Activated naive CD8-positive, alpha-beta T cell treated with anti-CD3 and anti-CD28 coated beads, Interleukin-2, amount 10 ng/mL, durations not matched to agents 7 days and 5 days (primary cell): ENCODE data around the gene CTDSP2. TPM values are rescaled to one million over a fixed set of nuclear protein-coding genes. Genes with fewer than 3 reads are reported as not detected.
A peak's percentile ranks its signal among the peaks of the same experiment; 100 is the strongest.

ENCODE experiments used
- ATAC-seq: fragments of 150-1000 bp; cut with Tn5 transposase; one replicate; pipeline ENCODE4 v1.10.0; 2021; ENCODE audit warnings: low read depth, moderate library complexity
- POLR2A ChIA-PET: fragments of 350-600 bp; sonication (Branson Sonifier 250); formaldehyde crosslinking; loops from one replicate; lab custom pipeline; 2021; ENCODE audit warnings: antibody characterized with exemption; lab: Charles Lee
- DNase-seq: peaks from one replicate; pipeline ENCODE4 v3.0.0; 2021
- H3K27ac Mint-ChIP-seq: one replicate; pipeline ENCODE4 v1.8.0; 2022; ENCODE audit warnings: mild to moderate bottlenecking, mixed read lengths
- H3K27me3 Mint-ChIP-seq: one replicate; pipeline ENCODE4 v1.8.0; 2022; ENCODE audit warnings: mild to moderate bottlenecking, moderate library complexity, mixed read lengths
- H3K36me3 Mint-ChIP-seq: one replicate; pipeline ENCODE4 v1.8.0; 2021; ENCODE audit warnings: mild to moderate bottlenecking, mixed read lengths
- H3K4me1 Mint-ChIP-seq: one replicate; pipeline ENCODE4 v1.8.0; 2021; ENCODE audit warnings: mixed read lengths
- H3K4me3 Mint-ChIP-seq: one replicate; pipeline ENCODE4 v1.8.0; 2022; ENCODE audit warnings: mild to moderate bottlenecking, moderate library complexity, mixed read lengths
- H3K9me3 Mint-ChIP-seq: one replicate; pipeline ENCODE4 v1.8.0; 2021; ENCODE audit warnings: mixed read lengths
- total RNA-seq, 2 experiments: library from RNA; stranded (reverse); gene quantifications; one replicate each; pipeline ENCODE4 v1.2.3, GENCODE V29; 2021

Gene CTDSP2
- total RNA-seq, 2 experiments from 2014 or later = 161 TPM

DNA sequence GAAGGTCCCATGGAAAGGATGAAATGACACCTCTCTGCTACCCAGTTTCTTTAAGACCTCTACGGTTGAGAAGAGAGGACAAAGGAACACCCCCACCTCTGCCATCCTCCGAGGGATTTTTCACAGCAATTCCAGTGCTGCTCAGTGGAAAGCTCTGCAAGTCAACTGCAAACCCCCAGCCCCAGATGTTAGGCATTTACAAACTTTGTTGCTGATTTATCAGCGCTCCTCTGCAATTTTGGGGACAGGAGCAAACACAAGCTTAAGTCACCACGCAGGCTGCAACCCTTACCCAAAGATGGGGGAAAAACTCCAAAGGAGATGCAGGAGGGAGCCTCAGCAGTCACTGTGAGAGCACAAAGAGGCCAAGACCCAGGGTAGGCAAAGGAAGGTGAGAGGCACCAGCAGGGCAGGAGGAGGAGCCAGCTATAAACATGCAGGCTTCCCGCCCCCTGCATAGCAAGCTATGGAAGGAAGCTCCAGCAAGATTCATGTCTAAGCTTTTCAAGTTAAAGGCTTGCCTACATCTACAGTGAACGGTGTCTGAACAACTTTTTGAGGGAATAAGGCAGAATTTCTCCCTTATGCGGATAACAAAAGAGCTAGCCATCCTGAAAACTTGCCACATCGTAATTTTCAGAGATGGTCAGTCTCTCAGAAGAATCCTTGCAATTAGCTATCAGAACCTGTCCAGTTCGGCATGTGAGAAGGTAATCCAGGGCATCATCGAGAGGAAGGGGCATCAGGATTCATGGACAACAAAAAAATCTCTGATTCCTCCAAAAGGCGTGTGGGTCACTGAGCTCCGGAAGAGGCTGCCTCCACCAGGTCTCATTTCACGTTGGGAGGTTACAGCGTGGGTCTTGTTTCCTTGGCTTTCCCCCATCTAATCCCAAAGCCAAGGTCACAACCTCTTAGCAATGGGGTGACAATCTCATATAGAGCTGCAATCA is 3.9 kb downstream of the CTDSP2 start:
- DNase-seq (no peak), ATAC-seq (peak; percentile 15)
- H3K36me3 Mint-ChIP-seq = peaks cover 5% of the 10 kb centered on the region
- no peaks in the 10 kb centered on the region for H3K9me3 Mint-ChIP-seq
- H3K27me3 Mint-ChIP-seq = no peaks in the 10 kb centered on the region
- H3K4me1 Mint-ChIP-seq = peaks cover 62% of the 10 kb centered on the region
- H3K27ac Mint-ChIP-seq = peak overlapping the region; percentile 27
- POLR2A ChIA-PET = interaction anchor here (0.6 to 0.8 kb wide), 3 partner anchors 10 to 60 kb away, joined by 3 to 5 read pairs (median 5); partner anchors contain the start of gene TSFM
- peak overlapping the region; percentile 89 for H3K4me3 Mint-ChIP-seq

DNA sequence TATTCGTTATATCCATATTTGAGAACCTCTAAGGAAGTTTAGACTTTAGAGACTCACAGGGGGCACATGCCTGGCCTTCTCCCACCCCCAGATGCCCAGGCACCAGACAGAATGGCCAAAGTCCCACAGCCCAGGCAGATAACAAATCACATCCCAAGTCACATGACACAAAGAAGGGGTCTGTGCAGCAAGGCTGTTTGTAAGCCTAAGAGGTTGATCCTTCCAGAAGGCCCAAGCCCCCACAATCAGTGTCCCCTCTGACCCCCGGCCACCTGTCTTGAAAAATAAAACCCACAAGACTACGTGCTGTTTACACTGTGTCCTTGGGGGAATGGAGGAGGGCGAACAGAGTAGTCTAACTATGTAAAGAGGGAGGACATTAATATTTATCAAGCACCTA is 5.1 kb downstream of the CTDSP2 start:
- H3K27me3 Mint-ChIP-seq = no peaks in the 10 kb centered on the region
- no peak overlapping the region for H3K27ac Mint-ChIP-seq
- peaks cover 67% of the 10 kb centered on the region for H3K4me1 Mint-ChIP-seq
- POLR2A ChIA-PET = no interaction called here
- ATAC-seq (no peak), DNase-seq (no peak)
- H3K36me3 Mint-ChIP-seq = peaks cover 5% of the 10 kb centered on the region
- no peaks in the 10 kb centered on the region for H3K9me3 Mint-ChIP-seq
- H3K4me3 Mint-ChIP-seq = no peak overlapping the region

DNA sequence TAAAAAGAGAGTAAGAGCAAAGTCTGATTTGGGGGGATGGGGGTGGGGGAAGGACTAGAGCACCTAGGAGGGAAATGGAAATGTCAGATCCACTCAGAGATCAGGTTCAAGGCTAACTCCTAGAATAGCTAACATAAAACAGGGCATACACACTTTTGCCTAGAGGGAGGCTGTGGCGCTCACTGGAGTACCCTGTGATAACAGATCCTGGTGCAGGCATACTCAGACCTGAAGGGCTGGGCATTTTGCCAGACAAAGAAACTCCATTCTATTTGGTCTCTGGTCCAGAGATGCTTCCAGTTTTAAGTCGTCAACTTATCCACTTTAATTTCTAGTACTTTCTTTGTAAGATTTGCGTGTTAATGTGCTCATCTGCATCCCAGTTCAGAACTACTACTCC is 5.8 kb downstream of the CTDSP2 start:
- H3K4me1 Mint-ChIP-seq = peaks cover 74% of the 10 kb centered on the region
- POLR2A ChIA-PET = no interaction called here

DNA sequence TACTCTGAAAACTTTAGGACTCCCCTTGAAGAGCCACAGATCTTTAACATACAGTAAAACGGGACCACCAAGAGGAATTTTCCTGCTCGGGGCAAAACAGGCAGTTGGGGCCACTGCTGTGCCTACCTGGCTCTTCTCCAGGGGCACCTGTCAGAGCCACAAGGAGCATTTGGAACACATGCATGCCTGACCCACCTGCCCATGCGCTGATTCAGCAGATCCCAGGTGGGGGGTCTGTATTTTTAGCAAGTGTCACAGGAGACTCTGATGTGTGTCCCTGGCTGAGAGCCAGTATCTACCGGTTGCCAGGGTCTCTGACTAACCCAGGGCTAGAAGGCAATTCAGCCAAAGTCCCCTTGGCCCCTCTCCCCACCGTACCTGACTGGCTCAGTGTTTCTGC is 6.5 kb downstream of the CTDSP2 start:
- POLR2A ChIA-PET = no interaction called here
- Mint-ChIP-seq H3K4me1 (peaks cover 78% of the 10 kb centered on the region), H3K27me3 (no peaks in the 10 kb centered on the region), H3K4me3 (no peak overlapping the region), H3K27ac (no peak overlapping the region), H3K9me3 (no peaks in the 10 kb centered on the region), H3K36me3 (peaks cover 5% of the 10 kb centered on the region)
- no peak for ATAC-seq
- no peak for DNase-seq

More for the DNA sequence above, 5.8 kb downstream of the CTDSP2 start:
- Mint-ChIP-seq H3K36me3 (peaks cover 5% of the 10 kb centered on the region), H3K27me3 (no peaks in the 10 kb centered on the region), H3K4me3 (no peak overlapping the region), H3K27ac (no peak overlapping the region), H3K9me3 (no peaks in the 10 kb centered on the region)
- DNase-seq = no peak
- ATAC-seq = no peak

DNA sequence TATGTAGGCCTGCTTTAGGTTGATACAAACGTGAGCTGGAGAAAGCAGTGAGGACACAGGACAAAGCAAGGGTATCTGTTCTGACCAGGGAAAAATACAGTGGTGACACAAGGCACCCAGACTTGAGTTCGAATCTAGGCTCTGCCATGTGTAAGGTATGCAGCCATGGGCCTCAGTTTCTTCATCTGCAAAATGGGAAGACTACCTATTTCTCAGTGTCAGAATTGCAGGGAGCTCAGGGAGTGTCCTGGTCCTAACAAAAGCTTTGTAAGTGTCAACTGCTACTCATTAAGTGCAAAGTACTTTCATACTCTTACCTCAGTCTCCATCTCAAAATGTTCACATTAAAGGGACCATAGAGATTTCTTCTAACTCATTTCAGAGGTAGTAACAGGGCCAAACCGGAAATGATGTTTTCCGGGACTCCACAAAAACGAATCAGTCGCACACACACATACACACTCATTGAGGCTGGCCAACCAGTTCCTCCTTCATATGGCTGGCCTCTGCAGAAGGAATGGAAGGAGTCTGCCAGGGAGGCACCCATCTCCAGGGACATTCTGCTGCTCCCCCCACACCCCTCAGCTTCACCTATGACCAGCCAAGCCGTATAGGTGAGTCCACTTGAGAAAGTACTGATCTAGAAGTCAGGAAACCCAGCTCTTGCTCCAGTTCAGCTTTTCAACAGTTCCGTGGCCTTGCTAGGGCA is 7.8 kb downstream of the CTDSP2 start:
- Mint-ChIP-seq H3K27ac (peak overlapping the region; percentile 93), H3K27me3 (no peaks in the 10 kb centered on the region), H3K36me3 (peaks cover 3% of the 10 kb centered on the region), H3K9me3 (no peaks in the 10 kb centered on the region), H3K4me1 (peaks cover 80% of the 10 kb centered on the region), H3K4me3 (peak overlapping the region; percentile 59)
- ATAC-seq (peak; percentile 50), DNase-seq (no peak)
- POLR2A ChIA-PET = interaction anchor here (0.6 to 4.0 kb wide), 2 partner anchors 7 to 64 kb away, joined by 6 to 41 read pairs; partner anchors contain the start of gene CTDSP2

DNA sequence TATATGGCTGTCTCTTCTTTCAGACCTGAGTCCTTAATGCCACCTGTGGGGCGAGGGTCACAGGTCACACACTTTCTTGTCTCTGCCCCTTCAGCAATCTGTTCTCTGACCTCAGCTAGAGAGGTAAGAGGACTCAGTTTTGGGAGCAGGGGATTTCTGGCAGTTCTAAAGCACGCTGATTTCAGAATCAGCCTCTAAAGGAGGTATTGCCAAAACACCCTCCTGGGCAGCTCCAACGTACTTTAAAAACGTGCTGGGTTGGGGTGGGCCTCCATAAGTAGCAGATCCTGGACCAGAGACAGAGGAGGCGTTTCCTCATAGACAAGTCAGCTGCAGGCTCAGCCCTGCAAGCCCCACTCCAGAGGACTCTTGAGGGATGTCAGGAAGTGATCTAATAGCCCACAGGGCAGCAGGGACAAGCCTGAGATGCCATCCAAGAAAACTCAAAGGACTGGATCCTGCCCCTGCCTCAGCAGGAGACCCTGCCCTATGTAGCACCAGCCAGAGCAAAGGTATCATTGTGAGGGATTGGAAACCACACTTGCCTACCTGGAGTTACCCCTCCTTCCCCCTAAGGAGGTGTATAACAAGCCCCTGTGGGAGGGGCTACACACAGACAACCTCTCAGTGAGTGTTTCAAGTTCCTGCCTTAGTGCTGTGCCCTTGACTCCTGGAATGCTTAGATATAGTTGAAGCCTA is 8.5 kb downstream of the CTDSP2 start:
- Mint-ChIP-seq H3K36me3 (peaks cover 3% of the 10 kb centered on the region), H3K4me1 (peaks cover 82% of the 10 kb centered on the region), H3K27me3 (no peaks in the 10 kb centered on the region), H3K4me3 (peak overlapping the region; percentile 59), H3K9me3 (no peaks in the 10 kb centered on the region), H3K27ac (peak overlapping the region; percentile 93)
- ATAC-seq (peak; percentile 32), DNase-seq (peak; percentile 45)
- POLR2A ChIA-PET = interaction anchor here (2.0 to 4.0 kb wide), 2 partner anchors 8 to 61 kb away, joined by 6 to 41 read pairs; partner anchors contain the start of gene CTDSP2

DNA sequence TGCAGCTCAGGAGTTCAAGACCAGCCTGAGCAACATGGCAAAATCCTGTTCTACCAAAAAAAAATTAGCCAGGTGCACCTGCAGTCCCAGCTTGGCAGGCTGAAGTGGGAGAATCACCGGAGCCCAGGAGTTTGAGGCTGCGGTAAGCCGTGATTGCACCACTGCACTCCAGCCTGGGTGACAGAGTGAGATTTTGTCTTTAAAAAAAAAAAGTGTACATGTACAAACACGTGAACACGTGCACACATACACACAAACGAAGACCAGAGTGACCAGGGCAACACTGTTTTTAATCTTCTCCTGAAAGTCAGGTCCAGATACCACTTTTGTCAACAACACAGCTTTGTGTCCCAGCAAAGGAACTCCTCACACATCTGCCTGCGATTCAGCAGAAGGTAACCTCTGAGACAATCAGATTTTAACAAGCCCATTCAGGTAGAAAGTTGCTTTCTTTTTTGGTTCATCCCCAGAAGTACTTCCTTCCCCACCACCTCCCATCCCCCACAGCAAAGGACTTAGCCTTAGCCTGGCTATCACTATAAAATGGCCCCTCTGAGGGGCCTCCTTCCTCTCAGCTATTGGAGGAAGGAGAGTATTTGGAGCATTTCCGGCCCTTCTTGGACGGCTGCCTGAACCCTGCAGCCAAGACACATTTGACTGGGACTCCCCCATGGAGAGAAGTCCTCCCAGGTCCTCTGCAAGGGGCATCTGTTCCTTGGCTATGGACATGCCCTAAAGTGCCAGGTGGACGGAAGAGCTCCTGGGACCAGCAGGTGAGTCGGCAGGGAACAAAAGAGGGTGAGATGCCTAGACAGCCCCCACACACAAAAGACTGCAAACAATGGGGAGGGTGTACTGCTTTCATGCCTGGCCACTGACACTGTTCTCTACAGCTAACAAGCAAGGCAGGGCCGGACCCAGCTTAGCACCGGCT is 9.8 kb downstream of the CTDSP2 start:
- no peaks in the 10 kb centered on the region for H3K27me3 Mint-ChIP-seq
- POLR2A ChIA-PET = interaction anchor here (1.0 to 4.0 kb wide), 6 partner anchors 9 to 104 kb away, joined by 3 to 41 read pairs (median 4); partner anchors contain the start of genes AVIL and CTDSP2
- peak overlapping the region; percentile 66 for H3K4me3 Mint-ChIP-seq
- H3K4me1 Mint-ChIP-seq = peaks cover 75% of the 10 kb centered on the region
- no peaks in the 10 kb centered on the region for H3K36me3 Mint-ChIP-seq
- no peaks in the 10 kb centered on the region for H3K9me3 Mint-ChIP-seq
- peak overlapping the region; percentile 93 for H3K27ac Mint-ChIP-seq
- peak; percentile 50 for DNase-seq
- ATAC-seq = peak; percentile 60

DNA sequence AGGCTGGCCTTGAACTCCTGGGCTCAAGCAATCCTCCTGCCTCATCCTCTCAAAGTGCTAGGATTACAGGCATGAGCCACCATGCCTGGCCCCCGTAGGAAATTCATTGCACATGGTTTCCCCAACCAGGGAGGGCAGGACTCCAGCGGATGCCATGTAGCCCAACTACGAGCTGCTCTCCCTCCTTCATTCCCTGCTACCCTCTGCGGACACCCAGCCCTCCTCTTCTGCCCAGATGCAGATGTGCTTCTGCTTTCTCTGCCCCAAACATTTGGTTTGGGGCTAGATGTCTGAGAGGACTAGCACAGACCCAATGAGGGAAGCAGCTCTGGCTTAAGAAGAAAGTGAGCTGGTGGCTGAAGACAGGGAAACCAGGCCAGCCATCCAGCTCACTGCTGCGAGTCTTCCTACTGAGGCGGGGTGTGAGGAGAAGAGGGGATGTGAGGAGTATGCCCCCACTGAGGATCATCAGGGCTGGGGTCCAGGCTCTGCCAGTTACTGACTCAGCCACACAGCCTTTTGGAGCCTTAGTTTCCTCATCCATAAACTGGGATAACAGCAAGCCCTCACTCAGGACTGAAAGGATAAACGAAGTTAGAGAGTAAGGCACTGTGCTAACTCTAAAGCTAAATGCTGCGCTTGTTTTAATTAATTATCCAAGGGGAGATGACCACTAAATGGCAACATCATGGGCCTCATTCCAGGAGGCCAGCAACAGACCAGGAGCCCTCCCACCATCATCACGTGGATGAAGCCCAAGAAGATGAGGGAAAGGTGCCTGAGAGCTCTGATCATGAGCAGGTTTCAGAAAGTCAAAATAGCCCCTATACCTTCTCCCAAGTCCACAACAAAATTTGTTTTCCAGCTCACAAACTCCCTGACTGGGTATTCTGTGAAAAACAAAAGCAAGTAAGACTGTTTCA is 10.9 kb downstream of the CTDSP2 start:
- POLR2A ChIA-PET = interaction anchor here (0.5 to 4.0 kb wide), 6 partner anchors 10 to 107 kb away, joined by 3 to 41 read pairs (median 4); partner anchors contain the start of genes AVIL and CTDSP2
- H3K36me3 Mint-ChIP-seq = no peaks in the 10 kb centered on the region

DNA sequence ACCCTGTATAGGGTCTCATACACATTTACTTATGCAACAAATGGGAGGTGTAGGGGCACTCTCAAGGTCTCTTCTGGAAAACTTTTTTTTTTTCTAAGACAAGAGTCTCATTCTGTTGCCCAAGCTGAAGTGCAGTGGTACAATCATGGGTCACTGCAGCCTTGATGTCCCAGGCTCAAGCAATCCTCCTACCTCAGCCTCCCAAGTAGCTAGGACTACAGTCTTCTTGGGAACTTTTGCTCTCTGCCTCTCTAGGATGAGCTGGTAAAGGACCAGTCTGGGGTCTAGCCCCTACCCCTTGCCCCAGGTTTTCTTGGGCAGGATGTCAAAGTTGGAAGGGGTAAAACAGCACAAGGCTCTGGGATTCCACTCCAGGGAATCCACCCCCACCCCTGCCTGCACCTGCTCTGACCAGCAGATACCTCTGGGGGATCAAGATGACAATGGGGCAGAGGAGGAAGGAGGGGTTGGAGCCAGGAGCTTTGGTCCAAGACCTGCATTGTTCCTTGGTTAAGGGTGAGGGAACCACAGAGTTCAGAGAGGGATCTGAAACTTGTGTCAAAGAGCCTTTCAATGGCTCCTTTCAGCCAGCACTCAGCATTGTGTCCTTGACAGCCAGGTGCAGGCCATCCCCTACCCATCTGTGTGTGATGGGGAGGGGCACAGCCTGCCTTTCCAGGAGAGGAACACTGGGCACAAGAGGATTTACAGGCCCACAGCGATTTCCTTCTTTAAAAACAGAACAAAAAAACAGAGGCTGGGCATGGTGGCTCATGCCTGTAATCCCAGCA is 12.2 kb downstream of the CTDSP2 start:
- Mint-ChIP-seq H3K27ac (peak overlapping the region; percentile 93), H3K9me3 (no peaks in the 10 kb centered on the region), H3K36me3 (peaks cover 1% of the 10 kb centered on the region), H3K4me3 (peak overlapping the region; percentile 22), H3K27me3 (no peaks in the 10 kb centered on the region), H3K4me1 (peaks cover 65% of the 10 kb centered on the region)
- DNase-seq (no peak), ATAC-seq (no peak)
- POLR2A ChIA-PET = interaction anchor here (0.8 to 1.5 kb wide), 2 partner anchors 51 to 107 kb away, joined by 3 to 4 read pairs; partner anchors contain the start of gene TSFM

More for the DNA sequence above, 10.9 kb downstream of the CTDSP2 start:
- H3K4me3 Mint-ChIP-seq = peak overlapping the region; percentile 66
- H3K27ac Mint-ChIP-seq = peak overlapping the region; percentile 93
- H3K9me3 Mint-ChIP-seq = no peaks in the 10 kb centered on the region
- H3K27me3 Mint-ChIP-seq = no peaks in the 10 kb centered on the region
- H3K4me1 Mint-ChIP-seq = peaks cover 68% of the 10 kb centered on the region
- no peak for DNase-seq
- ATAC-seq = no peak

DNA sequence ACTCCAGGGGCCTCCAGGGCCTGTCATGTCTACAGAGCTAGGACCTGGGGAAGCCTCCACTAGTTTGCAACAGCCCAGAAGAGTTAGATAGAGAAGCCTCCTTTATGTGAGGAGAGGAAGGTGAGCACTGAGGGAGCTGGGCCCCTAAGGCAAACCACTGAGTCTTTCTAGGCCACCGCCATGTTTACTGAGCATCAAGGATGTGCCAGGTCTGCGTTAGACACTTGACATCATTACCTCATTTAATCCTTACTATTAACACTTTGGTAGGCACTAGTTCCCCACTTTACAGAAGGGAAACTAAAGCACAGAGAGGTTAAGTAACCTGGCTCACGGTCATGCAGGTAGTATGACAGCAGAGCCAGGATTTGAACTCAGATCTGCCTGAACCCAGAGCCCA is 12.9 kb downstream of the CTDSP2 start:
- DNase-seq (no peak), ATAC-seq (no peak)
- POLR2A ChIA-PET = interaction anchor here (0.8 to 2.0 kb wide), 3 partner anchors 13 to 107 kb away, joined by 3 to 7 read pairs (median 4); partner anchors contain the start of genes CTDSP2 and TSFM
- Mint-ChIP-seq H3K4me1 (peaks cover 59% of the 10 kb centered on the region), H3K27ac (no peak overlapping the region), H3K36me3 (peaks cover 2% of the 10 kb centered on the region), H3K27me3 (no peaks in the 10 kb centered on the region), H3K4me3 (peak overlapping the region; percentile 23), H3K9me3 (no peaks in the 10 kb centered on the region)
